DOHH2 (cell line): Measurements from ENCODE around the gene ARAP3.

Source experiments
- H3F3A ChIP-seq: fragments of 200-600 bp; sonication (generic), shearing (Covaris generic); 2 replicates; pipeline ENCODE4 v1.6.0; 2016; ENCODE audit warnings: antibody characterized with exemption, mild to moderate bottlenecking; ENCODE audit not compliant: control insufficient read depth, insufficient read depth
- H3K27ac ChIP-seq: fragments of 200-600 bp; sonication (generic); 2 replicates; pipeline ENCODE4 v1.5.1; 2014; ENCODE audit warnings: low read depth, mild to moderate bottlenecking, low read length, moderate library complexity
- H3K27me3 ChIP-seq: fragments of 200-600 bp; sonication (generic); 2 replicates; pipeline ENCODE4 v1.6.1; 2014; ENCODE audit warnings: mild to moderate bottlenecking, low read length, mixed read lengths; ENCODE audit not compliant: control insufficient read depth
- H3K36me3 ChIP-seq: fragments of 200-600 bp; sonication (generic); 2 replicates; pipeline ENCODE4 v1.6.1; 2014; ENCODE audit warnings: mild to moderate bottlenecking, low read length, moderate library complexity, mixed read lengths; ENCODE audit not compliant: control insufficient read depth
- H3K4me1 ChIP-seq: fragments of 200-600 bp; sonication (generic); 2 replicates; pipeline ENCODE4 v1.6.1; 2014; ENCODE audit warnings: mild to moderate bottlenecking, low read length, mixed read lengths; ENCODE audit not compliant: control insufficient read depth
- H3K4me2 ChIP-seq: fragments of 200-600 bp; sonication (generic); 2 replicates; pipeline ENCODE4 v1.6.0; 2014; ENCODE audit warnings: mild to moderate bottlenecking, low read length, moderate library complexity
- H3K4me3 ChIP-seq: fragments of 200-600 bp; sonication (generic); 2 replicates; pipeline ENCODE4 v1.5.1; 2014; ENCODE audit warnings: mild to moderate bottlenecking, low read length, mixed read lengths
- H3K79me2 ChIP-seq: fragments of 200-600 bp; sonication (generic); 2 replicates; pipeline ENCODE4 v1.6.1; 2014; ENCODE audit warnings: mild to moderate bottlenecking, low read length, mixed read lengths; ENCODE audit not compliant: control insufficient read depth
- H3K9me2 ChIP-seq: fragments of 200-600 bp; sonication (generic); replicated peaks from 2 replicates; pipeline ENCODE4 v1.6.1; 2014; ENCODE audit warnings: mild to moderate bottlenecking, low read length, mixed read lengths; ENCODE audit not compliant: control insufficient read depth
- H3K9me3 ChIP-seq: fragments of 200-600 bp; sonication (generic); 2 replicates; pipeline ENCODE4 v1.6.1; 2014; ENCODE audit warnings: antibody characterized with exemption, low read length, mixed read lengths; ENCODE audit not compliant: control insufficient read depth, insufficient read depth
- H4K20me1 ChIP-seq: fragments of 200-600 bp; sonication (generic); 2 replicates; pipeline ENCODE4 v1.6.0; 2014; ENCODE audit warnings: low read depth, mild to moderate bottlenecking, antibody characterized with exemption, low read length, moderate library complexity; ENCODE audit not compliant: control insufficient read depth, insufficient read depth
- EZH2phosphoT487 ChIP-seq: fragments of 200-600 bp; sonication (generic); IDR thresholded peaks from 2 replicates; pipeline ENCODE4 v1.6.1; 2017; ENCODE audit warnings: borderline replicate concordance, mild to moderate bottlenecking, antibody characterized with exemption, low read length, moderate library complexity, mixed read lengths
- TF ChIP-seq, protein P1 (sequence below): fragments of 200-600 bp; sonication (generic); IDR thresholded peaks from one replicate; pipeline ENCODE4 v1.5.1; 2014; ENCODE audit warnings: antibody characterized with exemption, mild to moderate bottlenecking, low read depth, low read length; ENCODE audit not compliant: poor library complexity, severe bottlenecking

Gene ARAP3

DNA sequence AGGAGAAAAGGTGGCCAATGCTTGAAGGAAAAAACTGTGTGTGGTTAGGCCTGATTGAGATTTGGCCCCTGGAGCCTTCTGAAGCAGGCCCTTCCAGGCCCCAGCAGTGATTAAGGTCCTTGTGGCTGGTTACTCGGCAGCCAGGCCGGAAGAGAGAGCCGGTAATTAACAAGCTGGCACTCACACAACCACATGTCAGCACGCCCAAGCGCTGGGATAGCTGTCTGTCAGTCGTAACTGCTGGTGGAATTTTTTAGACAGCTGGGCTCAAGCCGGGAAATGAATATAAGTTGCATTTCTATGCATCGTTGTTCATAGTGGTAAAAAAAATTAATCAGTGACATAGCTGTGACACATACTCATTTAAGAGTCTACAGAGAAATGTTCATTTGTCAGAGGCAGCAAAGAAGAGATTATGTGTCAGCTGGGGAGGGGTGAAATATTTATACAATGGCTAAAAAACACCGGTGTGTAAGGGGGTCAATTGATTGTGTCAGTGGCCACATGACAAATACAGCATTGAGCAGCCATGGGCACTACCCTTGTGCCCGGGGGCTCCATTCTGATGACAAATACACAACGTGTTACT lies 13.7 kb upstream of the ARAP3 start:
- Histone ChIP-seq H3K4me3 (no peak overlapping the region), H3K9me2 (no peaks in the 10 kb centered on the region), H3K4me1 (peaks cover 20% of the 10 kb centered on the region), H3K4me2 (no peak overlapping the region), H3K27me3 (peaks cover 41% of the 10 kb centered on the region), H3K9me3 (no peaks in the 10 kb centered on the region), H4K20me1 (no peaks in the 10 kb centered on the region), H3K36me3 (no peaks in the 10 kb centered on the region), H3K79me2 (no peaks in the 10 kb centered on the region), H3K27ac (no peak overlapping the region), H3F3A (no peaks in the 10 kb centered on the region)
- TF ChIP-seq EZH2phosphoT487, result no peak
- TF ChIP-seq, protein P1, sequence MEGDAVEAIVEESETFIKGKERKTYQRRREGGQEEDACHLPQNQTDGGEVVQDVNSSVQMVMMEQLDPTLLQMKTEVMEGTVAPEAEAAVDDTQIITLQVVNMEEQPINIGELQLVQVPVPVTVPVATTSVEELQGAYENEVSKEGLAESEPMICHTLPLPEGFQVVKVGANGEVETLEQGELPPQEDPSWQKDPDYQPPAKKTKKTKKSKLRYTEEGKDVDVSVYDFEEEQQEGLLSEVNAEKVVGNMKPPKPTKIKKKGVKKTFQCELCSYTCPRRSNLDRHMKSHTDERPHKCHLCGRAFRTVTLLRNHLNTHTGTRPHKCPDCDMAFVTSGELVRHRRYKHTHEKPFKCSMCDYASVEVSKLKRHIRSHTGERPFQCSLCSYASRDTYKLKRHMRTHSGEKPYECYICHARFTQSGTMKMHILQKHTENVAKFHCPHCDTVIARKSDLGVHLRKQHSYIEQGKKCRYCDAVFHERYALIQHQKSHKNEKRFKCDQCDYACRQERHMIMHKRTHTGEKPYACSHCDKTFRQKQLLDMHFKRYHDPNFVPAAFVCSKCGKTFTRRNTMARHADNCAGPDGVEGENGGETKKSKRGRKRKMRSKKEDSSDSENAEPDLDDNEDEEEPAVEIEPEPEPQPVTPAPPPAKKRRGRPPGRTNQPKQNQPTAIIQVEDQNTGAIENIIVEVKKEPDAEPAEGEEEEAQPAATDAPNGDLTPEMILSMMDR, result no peak

DNA sequence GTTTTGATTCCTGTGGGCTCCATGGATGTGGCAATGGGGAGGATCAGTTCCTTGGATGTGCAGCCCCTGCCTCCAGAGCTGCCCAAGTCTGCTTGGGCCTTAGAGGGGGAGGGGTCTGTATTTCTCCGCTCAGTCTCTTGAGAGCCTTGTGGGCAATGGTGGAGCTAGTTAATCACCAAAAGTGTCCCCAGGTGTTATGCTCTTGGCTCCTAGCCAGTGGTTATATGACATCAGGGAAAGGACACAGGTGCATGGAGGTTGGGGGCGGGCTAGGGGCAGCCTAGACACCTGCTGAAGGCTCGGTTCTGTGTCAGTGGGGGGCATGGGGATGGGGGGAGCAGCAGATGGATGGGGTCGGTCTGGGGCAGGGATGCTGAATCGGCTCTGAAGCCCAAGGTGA lies 12.4 kb upstream of the ARAP3 start:
- Histone ChIP-seq H3K4me2 (no peak overlapping the region), H3K9me2 (no peaks in the 10 kb centered on the region)

DNA sequence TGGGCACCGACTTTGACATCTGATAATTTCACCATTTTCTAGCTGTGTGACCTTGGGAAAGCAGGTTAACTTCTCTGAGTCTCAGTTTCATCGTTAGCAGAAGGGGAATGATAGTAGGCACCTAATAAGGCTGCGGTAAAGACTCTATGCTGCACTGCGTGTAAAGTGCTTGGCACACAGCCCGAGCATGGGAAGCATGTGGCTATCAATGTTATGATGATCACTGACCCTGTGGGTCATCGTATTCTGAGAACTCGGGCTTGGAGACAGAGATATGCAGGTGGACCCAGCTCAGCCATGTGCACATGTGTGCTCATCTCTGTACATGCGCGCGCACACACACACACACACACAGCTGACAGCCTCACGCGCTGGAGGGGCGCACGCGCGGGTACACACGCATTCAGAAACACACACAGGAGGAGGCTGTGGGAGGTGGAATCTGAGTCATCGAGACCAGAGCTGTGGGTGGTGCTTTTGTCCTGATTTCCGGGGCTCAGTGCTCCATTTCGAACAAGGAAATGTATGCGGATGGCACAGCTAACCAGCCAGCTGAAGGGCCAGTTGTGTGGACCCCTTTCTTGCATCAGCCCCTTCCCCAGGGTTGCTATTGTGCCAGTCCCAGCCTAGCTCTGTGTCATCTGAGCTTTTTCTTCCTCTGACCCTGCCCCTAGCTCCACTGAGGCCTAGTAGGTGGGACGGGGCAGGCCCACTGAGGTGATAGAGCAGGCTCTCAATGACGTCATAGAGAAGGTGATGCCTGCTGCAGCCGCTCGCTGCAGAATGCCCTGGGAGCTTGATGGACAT lies 11.1 kb upstream of the ARAP3 start:
- no peak for TF ChIP-seq EZH2phosphoT487
- TF ChIP-seq, protein P1, result no peak
- Histone ChIP-seq H3K27ac (no peak overlapping the region), H3K9me3 (no peaks in the 10 kb centered on the region), H3K79me2 (no peaks in the 10 kb centered on the region), H3K9me2 (no peaks in the 10 kb centered on the region), H3F3A (no peaks in the 10 kb centered on the region), H4K20me1 (no peaks in the 10 kb centered on the region), H3K36me3 (no peaks in the 10 kb centered on the region), H3K27me3 (peaks cover 35% of the 10 kb centered on the region), H3K4me1 (peaks cover 20% of the 10 kb centered on the region), H3K4me2 (peak overlapping the region; percentile 41; the same call in 1 of the 2 replicates), H3K4me3 (no peak overlapping the region)

More for the DNA sequence above, 12.4 kb upstream of the ARAP3 start:
- Histone ChIP-seq H3F3A (no peaks in the 10 kb centered on the region), H3K9me3 (no peaks in the 10 kb centered on the region), H4K20me1 (no peaks in the 10 kb centered on the region), H3K79me2 (no peaks in the 10 kb centered on the region), H3K36me3 (no peaks in the 10 kb centered on the region), H3K27me3 (peaks cover 41% of the 10 kb centered on the region), H3K27ac (no peak overlapping the region), H3K4me3 (no peak overlapping the region), H3K4me1 (peaks cover 20% of the 10 kb centered on the region)
- TF ChIP-seq EZH2phosphoT487, result no peak

DNA sequence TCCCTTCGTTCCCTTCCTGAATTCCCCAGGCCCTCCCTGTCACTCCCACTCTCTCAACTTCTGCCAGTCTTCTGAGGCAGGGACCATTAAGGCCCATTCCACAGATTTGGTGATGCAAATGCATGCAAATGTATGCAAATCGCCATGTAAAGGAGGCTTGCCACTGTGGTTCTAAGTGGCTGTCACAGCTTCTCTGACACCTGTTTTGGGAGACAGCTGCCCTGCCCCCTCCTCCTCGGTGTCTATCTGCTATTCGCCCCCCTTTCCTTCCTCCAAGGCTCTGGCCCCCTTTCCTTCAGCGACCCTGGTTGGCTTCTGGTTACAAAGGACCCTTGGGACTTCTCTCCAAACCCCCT lies 10.5 kb upstream of the ARAP3 start:
- Histone ChIP-seq H3K27me3 (peaks cover 31% of the 10 kb centered on the region), H3K9me3 (no peaks in the 10 kb centered on the region), H3K27ac (no peak overlapping the region), H4K20me1 (no peaks in the 10 kb centered on the region), H3K36me3 (no peaks in the 10 kb centered on the region), H3K4me3 (peak overlapping the region; percentile 7; the same call in 1 of the 2 replicates), H3K4me1 (peaks cover 20% of the 10 kb centered on the region), H3K79me2 (no peaks in the 10 kb centered on the region), H3K9me2 (no peaks in the 10 kb centered on the region), H3F3A (no peaks in the 10 kb centered on the region), H3K4me2 (peak overlapping the region; percentile 41)
- no peak for TF ChIP-seq EZH2phosphoT487
- TF ChIP-seq, protein P1, result no peak
